HT-29 (cell line): Measurements from ENCODE around the gene CDH11. TPM values are rescaled to one million over a fixed set of nuclear protein-coding genes. Genes with fewer than 3 reads are reported as not detected.

Experiments
- DNase-seq: peaks from one replicate; pipeline ENCODE4 v3.0.0-alpha.2; 2015; ENCODE audit warnings: low spot score
- total RNA-seq: library from RNA; depleted of rRNA; stranded (reverse); fragments of >200 nt; shearing (Covaris generic); gene quantifications from 2 replicates; pipeline ENCODE4 v1.2.3, GENCODE V29; 2014

Gene CDH11
- total RNA-seq, 1 experiment from 2014 or later = not detected

- DNase-seq = peak; percentile 70
Observed at GRCh38 chr16:65117811-65118448, 3.9 kb downstream of the CDH11 start.

- no peak for DNase-seq
Observed at GRCh38 chr16:65116818-65117430, 4.9 kb downstream of the CDH11 start.

- no peak for DNase-seq
Observed at GRCh38 chr16:65116216-65116615, 5.6 kb downstream of the CDH11 start.

- no peak for DNase-seq
Observed at GRCh38 chr16:65114527-65114926, 7.3 kb downstream of the CDH11 start.

- DNase-seq = no peak
Observed at GRCh38 chr16:65113441-65113840, 8.4 kb downstream of the CDH11 start.

- no peak for DNase-seq
Observed at GRCh38 chr16:65111306-65111705, 10.6 kb downstream of the CDH11 start.

GRCh38 chr16:65106757-65107156 is 15.1 kb downstream of the CDH11 start:
- no peak for DNase-seq

GRCh38 chr16:65105171-65105570 is 16.7 kb downstream of the CDH11 start:
- DNase-seq = no peak

GRCh38 chr16:65104471-65104870 is 17.4 kb downstream of the CDH11 start:
- no peak for DNase-seq

GRCh38 chr16:65102326-65102725 is 19.5 kb downstream of the CDH11 start:
- DNase-seq = no peak

- DNase-seq = no peak
Observed at GRCh38 chr16:65101009-65101408, 20.9 kb downstream of the CDH11 start.

- no peak for DNase-seq
Observed at GRCh38 chr16:65099607-65100006, 22.3 kb downstream of the CDH11 start.

- no peak for DNase-seq
Observed at GRCh38 chr16:65098916-65099315, 22.9 kb downstream of the CDH11 start.

- no peak for DNase-seq
Observed at GRCh38 chr16:65097296-65097695, 24.6 kb downstream of the CDH11 start.

- no peak for DNase-seq
Observed at GRCh38 chr16:65095906-65096305, 26.0 kb downstream of the CDH11 start.

GRCh38 chr16:65095090-65095728 is 26.7 kb downstream of the CDH11 start:
- no peak for DNase-seq

- DNase-seq = no peak
Observed at GRCh38 chr16:65094009-65094408, 27.9 kb downstream of the CDH11 start.

GRCh38 chr16:65083164-65083857 is 38.6 kb downstream of the CDH11 start:
- DNase-seq = no peak

GRCh38 chr16:65079549-65079948 is 42.3 kb downstream of the CDH11 start:
- DNase-seq = no peak

- DNase-seq = no peak
Observed at GRCh38 chr16:65077181-65077580, 44.7 kb downstream of the CDH11 start.

- DNase-seq = no peak
Observed at GRCh38 chr16:65075877-65076276, 46.0 kb downstream of the CDH11 start.
